ENCODE results near the gene POU2F3. TPM values are rescaled to one million over a fixed set of nuclear protein-coding genes. Genes with fewer than 3 reads are reported as not detected.

Gene POU2F3
- total and polyA plus RNA-seq, 2 of the 13 experiments (the other 11 are each of a cell fraction or from before 2014, with no cell fraction given) = not detected

DNA sequence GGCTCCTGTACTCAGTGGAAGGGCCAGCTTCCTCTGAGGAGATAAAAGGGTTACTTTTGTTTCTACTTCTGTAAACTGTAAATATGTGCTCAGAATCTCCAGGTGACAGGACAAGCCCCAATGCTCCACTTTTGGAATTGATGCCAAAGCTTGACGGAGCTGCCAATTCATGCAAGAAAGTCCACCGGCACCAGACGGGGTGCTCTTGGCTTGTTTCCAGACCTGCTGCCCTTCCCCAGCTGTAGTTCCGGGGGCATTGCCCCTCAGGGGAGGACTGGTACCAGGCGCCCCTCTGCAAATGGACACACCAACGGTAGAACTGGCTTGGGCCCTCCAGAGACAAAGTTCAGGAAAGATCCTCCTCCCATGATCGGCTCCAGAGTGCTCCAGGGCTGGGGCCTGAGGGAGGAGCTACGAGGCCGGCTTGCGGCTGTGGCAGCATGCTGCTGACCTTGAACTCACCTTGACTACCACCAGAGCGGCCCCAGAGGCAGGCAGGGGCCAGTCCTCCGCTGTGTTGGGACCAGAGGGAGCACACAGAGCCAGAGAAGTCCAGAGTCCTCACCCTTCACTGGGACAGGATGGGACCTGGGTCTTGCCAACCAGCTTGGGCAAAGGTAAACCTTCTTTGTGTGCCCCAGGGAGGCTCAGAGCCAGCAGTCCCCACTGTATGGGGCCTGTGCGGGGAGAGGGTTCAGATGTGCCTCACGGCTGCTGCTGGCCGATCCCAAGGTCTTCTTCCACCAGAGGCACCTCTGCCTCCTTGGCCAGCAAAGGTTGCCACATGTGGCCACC, 46.9 kb upstream of the POU2F3 start (continued):
- no peak for TF ChIP-seq CBX2 (IDR thresholded peaks at IDR 0.05; ENCODE audit: low read depth, low read length)
- TF ChIP-seq CBX2 (CRISPR knock-in tag; IDR thresholded peaks at IDR 0.05; ENCODE audit: low read depth) = no peak
- TF ChIP-seq GATAD2A (CRISPR knock-in tag; IDR thresholded peaks at IDR 0.05) = peak; percentile 84
- TF ChIP-seq SPEN (CRISPR knock-in tag; IDR thresholded peaks at IDR 0.05; ENCODE audit: low read depth) = peak; percentile 86; the same call in 1 of the 2 replicates
- peak; percentile 96 for TF ChIP-seq ZNF292 (CRISPR knock-in tag; IDR thresholded peaks at IDR 0.05; ENCODE audit: borderline replicate concordance, low read depth)
- no peak for TF ChIP-seq ZNF629 (CRISPR knock-in tag; conservative IDR thresholded peaks at IDR 0.05)
- TF ChIP-seq, protein P1, sequence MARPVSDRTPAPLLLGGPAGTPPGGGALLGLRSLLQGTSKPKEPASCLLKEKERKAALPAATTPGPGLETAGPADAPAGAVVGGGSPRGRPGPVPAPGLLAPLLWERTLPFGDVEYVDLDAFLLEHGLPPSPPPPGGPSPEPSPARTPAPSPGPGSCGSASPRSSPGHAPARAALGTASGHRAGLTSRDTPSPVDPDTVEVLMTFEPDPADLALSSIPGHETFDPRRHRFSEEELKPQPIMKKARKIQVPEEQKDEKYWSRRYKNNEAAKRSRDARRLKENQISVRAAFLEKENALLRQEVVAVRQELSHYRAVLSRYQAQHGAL (CRISPR knock-in tag; IDR thresholded peaks at IDR 0.05; ENCODE audit: not compliant biosample characterization) = no peak
- TF ChIP-seq, protein P2, sequence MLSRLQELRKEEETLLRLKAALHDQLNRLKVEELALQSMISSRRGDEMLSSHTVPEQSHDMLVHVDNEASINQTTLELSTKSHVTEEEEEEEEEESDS (CRISPR knock-in tag; IDR thresholded peaks at IDR 0.05; ENCODE audit: borderline replicate concordance) = no peak
- TF ChIP-seq ZNF670 (CRISPR knock-in tag; IDR thresholded peaks at IDR 0.05; ENCODE audit: borderline replicate concordance) = no peak
- TF ChIP-seq ZNF20 (CRISPR knock-in tag; IDR thresholded peaks at IDR 0.05) = no peak
- peak; percentile 98 for TF ChIP-seq RXRB (CRISPR knock-in tag; IDR thresholded peaks at IDR 0.05; ENCODE audit: borderline replicate concordance)
- TF ChIP-seq, protein P3, sequence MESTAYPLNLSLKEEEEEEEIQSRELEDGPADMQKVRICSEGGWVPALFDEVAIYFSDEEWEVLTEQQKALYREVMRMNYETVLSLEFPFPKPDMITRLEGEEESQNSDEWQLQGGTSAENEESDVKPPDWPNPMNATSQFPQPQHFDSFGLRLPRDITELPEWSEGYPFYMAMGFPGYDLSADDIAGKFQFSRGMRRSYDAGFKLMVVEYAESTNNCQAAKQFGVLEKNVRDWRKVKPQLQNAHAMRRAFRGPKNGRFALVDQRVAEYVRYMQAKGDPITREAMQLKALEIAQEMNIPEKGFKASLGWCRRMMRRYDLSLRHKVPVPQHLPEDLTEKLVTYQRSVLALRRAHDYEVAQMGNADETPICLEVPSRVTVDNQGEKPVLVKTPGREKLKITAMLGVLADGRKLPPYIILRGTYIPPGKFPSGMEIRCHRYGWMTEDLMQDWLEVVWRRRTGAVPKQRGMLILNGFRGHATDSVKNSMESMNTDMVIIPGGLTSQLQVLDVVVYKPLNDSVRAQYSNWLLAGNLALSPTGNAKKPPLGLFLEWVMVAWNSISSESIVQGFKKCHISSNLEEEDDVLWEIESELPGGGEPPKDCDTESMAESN (CRISPR knock-in tag; conservative IDR thresholded peaks at IDR 0.05) = 0 out of 2 replicates have a peak, but pooled peaks have one; percentile 32
